ENCODE data around the gene CFAP20.

GRCh38 chr16:58157951-58158540 is 28.9 kb upstream of the CFAP20 start:
- TF ChIP-seq EZH2phosphoT487 (conservative IDR thresholded peaks at IDR 0.05; ENCODE audit: low read length) (no peak), CTCF (IDR thresholded peaks at IDR 0.05; ENCODE audit: insufficient read depth, low read length, poor library complexity, severe bottlenecking) (no peak)

Measured in SU-DHL-6 (cell line).